Right forelimb (tissue), 1 donor: ENCODE data around the gene ATP6V0A1.

Experiments
- DNase-seq: peaks from one replicate; pipeline ENCODE4 v3.0.0-alpha.2; 2018

The ATP6V0A1 gene

GRCh38 chr17:42563950-42564349 lies 105.3 kb downstream of the ATP6V0A1 start:
- no peak for DNase-seq

GRCh38 chr17:42564815-42565522 lies 106.3 kb downstream of the ATP6V0A1 start:
- no peak for DNase-seq

DNA sequence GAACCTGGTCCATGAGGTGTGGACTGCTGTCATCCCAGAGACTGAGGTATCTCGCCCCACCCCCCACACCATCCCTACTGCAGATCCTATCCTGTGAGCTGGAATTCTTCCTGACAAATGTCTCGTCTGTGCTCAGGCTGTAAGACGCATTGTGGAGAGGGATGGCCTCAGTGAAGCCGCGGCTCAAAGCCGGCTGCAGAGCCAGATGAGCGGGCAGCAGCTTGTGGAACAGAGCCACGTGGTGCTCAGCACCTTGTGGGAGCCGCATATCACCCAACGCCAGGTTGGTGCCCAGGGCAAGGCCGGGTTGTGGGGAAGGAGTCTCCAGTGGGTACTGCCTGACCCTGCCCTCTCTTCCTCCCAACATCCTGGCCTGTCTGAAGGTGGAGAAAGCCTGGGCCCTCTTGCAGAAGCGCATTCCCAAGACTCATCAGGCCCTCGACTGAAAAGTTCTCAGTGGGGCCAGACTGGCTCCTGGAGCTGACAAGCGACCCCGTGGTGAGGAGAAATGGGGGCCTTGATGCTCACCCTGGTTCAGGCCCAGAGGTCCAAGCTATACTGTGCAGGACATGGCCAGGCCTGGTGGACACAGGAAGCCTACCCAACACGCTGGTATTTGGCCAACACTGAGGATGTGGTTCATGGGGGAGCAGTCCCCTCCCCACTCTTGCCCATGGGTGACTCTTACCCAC lies 107.0 kb downstream of the ATP6V0A1 start:
- DNase-seq, result no peak

- DNase-seq, result peak; percentile 45
These were observed 107.7 kb downstream of the ATP6V0A1 start for GRCh38 chr17:42566215-42566882.

GRCh38 chr17:42566883-42567573 lies 108.3 kb downstream of the ATP6V0A1 start, which contains the start of gene MLX:
TSS of gene MLX (plus strand) at chr17:42567100. CDS start at chr17:42567125, 25 bp downstream.
- DNase-seq, result peak; percentile 95

GRCh38 chr17:42568341-42569111 lies 109.8 kb downstream of the ATP6V0A1 start:
- no peak for DNase-seq

- no peak for DNase-seq
These were observed 113.0 kb downstream of the ATP6V0A1 start for GRCh38 chr17:42571435-42572225.
